Vagina (tissue), 2 donors: ENCODE results near the gene PTPRN2.

Experiments
- CTCF ChIP-seq, 3 experiments: fragments of 450-650 bp in 2 of 3; fragments of 200-600 bp in 1 of 3; sonication (generic) in 1 of 3; IDR thresholded peaks; one replicate each; pipeline ENCODE4 v1.5.1; 2017 to 2019; ENCODE audit warnings: antibody characterized with exemption in 3 of 3, mild to moderate bottlenecking in 2 of 3, moderate library complexity in 2 of 3
- POLR2A ChIP-seq, 2 donors: fragments of 450-650 bp; IDR thresholded peaks; one replicate each; pipeline ENCODE4 v1.6.1; 2017; ENCODE audit warnings: antibody characterized with exemption in 2 of 2, mild to moderate bottlenecking in 2 of 2, moderate library complexity in 2 of 2
- POLR2AphosphoS5 ChIP-seq, 2 donors: sonication (generic); formaldehyde crosslinking; IDR thresholded peaks; one replicate each; pipeline ENCODE4 v1.9.0; 2017; ENCODE audit warnings: antibody characterized with exemption in 2 of 2, mild to moderate bottlenecking in 2 of 2, low read depth in 1 of 2; ENCODE audit not compliant: insufficient read depth in 1 of 2

GRCh38 chr7:157568770-157569584 lies 1018.6 kb downstream of the PTPRN2 start:
- TF ChIP-seq CTCF (IDR thresholded peaks at IDR 0.05) (no peak), POLR2A (IDR thresholded peaks at IDR 0.05) (no peak), POLR2AphosphoS5 (IDR thresholded peaks at IDR 0.05; ENCODE audit: insufficient read depth in 1 of 2, low read depth in 1 of 2) (peak in 1 of 2 donors; percentile 49)
